K562 (cell line): ENCODE results near the gene TRIM13. TPM values are rescaled to one million over a fixed set of nuclear protein-coding genes. Genes with fewer than 3 reads are reported as not detected.

Experiments
- ARID1B ChIP-seq: fragments of 450-650 bp; IDR thresholded peaks from 2 replicates; pipeline ENCODE4 v1.6.1; 2016; ENCODE audit warnings: antibody characterized with exemption, mild to moderate bottlenecking, inconsistent platforms
- CBFA2T2 ChIP-seq: fragments of 450-650 bp; conservative IDR thresholded peaks from 2 replicates; pipeline ENCODE4 v1.6.1; 2017; ENCODE audit warnings: mild to moderate bottlenecking
- CSDE1 ChIP-seq, 2 experiments: fragments of 450-650 bp; IDR thresholded peaks; 2 replicates each; pipeline ENCODE4 v1.6.1; 2016; ENCODE audit warnings: mild to moderate bottlenecking in 1 of 2
- DLX4 ChIP-seq: fragments of 250-450 bp; sonication (Bioruptor Pico); IDR thresholded peaks from 2 replicates; pipeline ENCODE4 v1.6.1; 2021; ENCODE audit warnings: mild to moderate bottlenecking
- DPF2 ChIP-seq: fragments of 450-650 bp; IDR thresholded peaks from 2 replicates; pipeline ENCODE4 v1.6.1; 2016
- ESRRA ChIP-seq: fragments of 450-650 bp; IDR thresholded peaks from 2 replicates; pipeline ENCODE4 v1.6.1; 2014; ENCODE audit warnings: low read depth, mild to moderate bottlenecking, moderate library complexity, borderline replicate concordance
- ESRRB ChIP-seq: fragments of 250-450 bp; sonication (Bioruptor Pico); IDR thresholded peaks from 2 replicates; pipeline ENCODE4 v1.5.0; 2020; ENCODE audit warnings: mild to moderate bottlenecking, moderate library complexity, borderline replicate concordance
- GATAD2B ChIP-seq: fragments of 450-650 bp; IDR thresholded peaks from 2 replicates; pipeline ENCODE4 v1.6.1; 2017; ENCODE audit warnings: mild to moderate bottlenecking, borderline replicate concordance
- HMBOX1 ChIP-seq: sonication (generic); IDR thresholded peaks from 2 replicates; pipeline ENCODE4 v1.6.1; 2016
- HMGN3 ChIP-seq: IDR thresholded peaks from 2 replicates; pipeline ENCODE4 v1.6.1; 2011; ENCODE audit warnings: borderline replicate concordance, low read depth, mild to moderate bottlenecking, mixed read lengths, low read length; ENCODE audit not compliant: insufficient read length; ENCODE audit errors: extremely low read depth
- KDM1A ChIP-seq, 2 experiments: fragments of 450-650 bp; IDR thresholded peaks; 2 replicates each; pipeline ENCODE4 v1.6.1; 2016; ENCODE audit warnings: mild to moderate bottlenecking in 2 of 2
- MYC ChIP-seq, 2 experiments: fragments of 250-450 bp in 1 of 2; sonication (Bioruptor Pico) in 1 of 2; IDR thresholded peaks; 2 replicates each; pipeline versions ENCODE4 v1.5.1 to v1.6.1; 2012 to 2021; ENCODE audit warnings: low read depth in 2 of 2, borderline replicate concordance in 1 of 2, improper control_type of control experiment in 1 of 2, low read length in 1 of 2, mild to moderate bottlenecking in 1 of 2, moderate library complexity in 1 of 2
- MYNN ChIP-seq, 2 experiments: sonication (generic); formaldehyde crosslinking in 1 of 2; IDR thresholded peaks; 2 replicates each; pipeline versions ENCODE4 v1.5.0 to v1.6.1; 2016 to 2020; ENCODE audit warnings: antibody characterized with exemption in 1 of 2, missing genetic modification reagents in 1 of 2
- NCOR1 ChIP-seq: fragments of 450-650 bp; IDR thresholded peaks from 2 replicates; pipeline ENCODE4 v1.6.1; 2016; ENCODE audit warnings: mild to moderate bottlenecking, moderate library complexity
- POLR2AphosphoS5 ChIP-seq: IDR thresholded peaks from 2 replicates; pipeline ENCODE4 v1.6.1; 2011; ENCODE audit warnings: mild to moderate bottlenecking, low read depth, low read length, moderate library complexity; ENCODE audit not compliant: control insufficient read depth, insufficient read depth
- RBM14 ChIP-seq: fragments of 200-400 bp; formaldehyde crosslinking; IDR thresholded peaks from 2 replicates; pipeline ENCODE4 v1.6.1; 2018; ENCODE audit warnings: low read depth, mild to moderate bottlenecking, low read length, moderate library complexity, borderline replicate concordance; ENCODE audit not compliant: insufficient read depth
- SOX6 ChIP-seq: fragments of 450-650 bp; IDR thresholded peaks from 2 replicates; pipeline ENCODE4 v1.6.1; 2014; ENCODE audit warnings: mild to moderate bottlenecking
- SREBF2 ChIP-seq: sonication (generic); formaldehyde crosslinking; IDR thresholded peaks from 2 replicates; pipeline ENCODE4 v1.4.0; 2020; ENCODE audit warnings: mild to moderate bottlenecking, missing genetic modification reagents
- TCF3 ChIP-seq: sonication (generic); formaldehyde crosslinking; IDR thresholded peaks from 2 replicates; pipeline ENCODE4 v1.4.0; 2020; ENCODE audit warnings: mild to moderate bottlenecking, missing genetic modification reagents
- UBTF ChIP-seq, 2 experiments: IDR thresholded peaks; 2 replicates each; pipeline ENCODE4 v1.6.1; 2012; ENCODE audit warnings: improper control_type of control experiment in 2 of 2, low read depth in 2 of 2, low read length in 2 of 2, borderline replicate concordance in 1 of 2
- ZNF217 ChIP-seq: sonication (generic); formaldehyde crosslinking; IDR thresholded peaks from 2 replicates; pipeline ENCODE4 v1.8.0; 2022; ENCODE audit warnings: mild to moderate bottlenecking, missing genetic modification reagents
- ZNF239 ChIP-seq: fragments of 250-450 bp; sonication (Bioruptor Pico); IDR thresholded peaks from 2 replicates; pipeline ENCODE4 v1.4.0; 2020; ENCODE audit warnings: mild to moderate bottlenecking
- polyA plus RNA-seq, 8 experiments: library from polyadenylated mRNA; depleted of rRNA in 4 of 8; stranded (reverse) in 5 of 8; unstranded in 3 of 8; fragments of >200 nt; fragmentation: Nextera tagmentation in 2 of 8; fragmentation: Illumina TruSeq in 1 of 8; extraction: Ambion mirVana in 2 of 8; extraction: Trizol in 1 of 8; gene quantifications; 2 replicates each; pipeline versions ENCODE4 v1.2.1 to v1.2.3, GENCODE V29; 2011 to 2014; ENCODE audit warnings: inconsistent platforms in 1 of 8, missing spikeins in 1 of 8
- total RNA-seq, 7 experiments: library from RNA; depleted of rRNA in 6 of 7; stranded (reverse); fragments of >200 nt in 6 of 7; fragmentation: Illumina TruSeq in 2 of 7; extraction: Trizol in 2 of 7; gene quantifications; 2 replicates each; pipeline versions ENCODE4 v1.2.1 to v1.2.3, GENCODE V29; 2011 to 2021; ENCODE audit warnings: low replicate concordance in 1 of 7
- TF ChIP-seq, protein P1 (sequence below): sonication (generic); formaldehyde crosslinking; IDR thresholded peaks from 2 replicates; pipeline ENCODE4 v1.5.0; 2020; ENCODE audit warnings: missing genetic modification reagents
- TF ChIP-seq, protein P2 (sequence below): sonication (generic); formaldehyde crosslinking; IDR thresholded peaks from 2 replicates; pipeline ENCODE4 v1.8.0; 2022; ENCODE audit warnings: missing genetic modification reagents, mild to moderate bottlenecking, borderline replicate concordance

TRIM13 gene
- total and polyA plus RNA-seq, 9 of the 15 experiments (the other 6 are each of a cell fraction or from before 2014, with no cell fraction given): 12.1 to 30.6 (median 17.8) TPM

- TF ChIP-seq, protein P1, sequence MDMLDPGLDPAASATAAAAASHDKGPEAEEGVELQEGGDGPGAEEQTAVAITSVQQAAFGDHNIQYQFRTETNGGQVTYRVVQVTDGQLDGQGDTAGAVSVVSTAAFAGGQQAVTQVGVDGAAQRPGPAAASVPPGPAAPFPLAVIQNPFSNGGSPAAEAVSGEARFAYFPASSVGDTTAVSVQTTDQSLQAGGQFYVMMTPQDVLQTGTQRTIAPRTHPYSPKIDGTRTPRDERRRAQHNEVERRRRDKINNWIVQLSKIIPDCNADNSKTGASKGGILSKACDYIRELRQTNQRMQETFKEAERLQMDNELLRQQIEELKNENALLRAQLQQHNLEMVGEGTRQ (CRISPR knock-in tag): no peak
- TF ChIP-seq DPF2 (peak; percentile 61), ESRRB (no peak), ZNF217 (CRISPR knock-in tag) (no peak), POLR2AphosphoS5 (no peak), NCOR1 (peak; percentile 75), RBM14 (no peak), ZNF239 (no peak), ARID1B (peak; percentile 86), CBFA2T2 (peak; percentile 77), GATAD2B (peak; percentile 39; the same call in 1 of the 2 replicates), SREBF2 (no peak), UBTF (IDR thresholded peaks at IDR 0.05; ENCODE audit: borderline replicate concordance in 1 of 2, low read depth in 2 of 2, low read length in 2 of 2) (no peak), MYNN (IDR thresholded peaks at IDR 0.05) (no peak), MYNN (CRISPR knock-in tag; IDR thresholded peaks at IDR 0.05) (no peak), TCF3 (CRISPR knock-in tag) (peak; percentile 82), HMGN3 (no peak), HMBOX1 (peak; percentile 32; the same call in 1 of the 2 replicates), MYC (IDR thresholded peaks at IDR 0.05; ENCODE audit: low read depth, low read length) (no peak), MYC (CRISPR knock-in tag; IDR thresholded peaks at IDR 0.05; ENCODE audit: borderline replicate concordance, low read depth) (no peak), DLX4 (CRISPR knock-in tag) (no peak), KDM1A (IDR thresholded peaks at IDR 0.05) (0 out of 4 replicates have a peak, but pooled peaks have one; percentile 8 to 32), ESRRA (no peak), SOX6 (0 out of 2 replicates have a peak, but pooled peaks have one; percentile 27), CSDE1 (IDR thresholded peaks at IDR 0.05) (no peak)
- TF ChIP-seq, protein P2, sequence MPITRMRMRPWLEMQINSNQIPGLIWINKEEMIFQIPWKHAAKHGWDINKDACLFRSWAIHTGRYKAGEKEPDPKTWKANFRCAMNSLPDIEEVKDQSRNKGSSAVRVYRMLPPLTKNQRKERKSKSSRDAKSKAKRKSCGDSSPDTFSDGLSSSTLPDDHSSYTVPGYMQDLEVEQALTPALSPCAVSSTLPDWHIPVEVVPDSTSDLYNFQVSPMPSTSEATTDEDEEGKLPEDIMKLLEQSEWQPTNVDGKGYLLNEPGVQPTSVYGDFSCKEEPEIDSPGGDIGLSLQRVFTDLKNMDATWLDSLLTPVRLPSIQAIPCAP (CRISPR knock-in tag): no peak
These were observed 17.5 kb downstream of the TRIM13 start (continued) for GRCh38 chr13:50014386-50014785.
